Measurements from ENCODE around the gene INVS. TPM values are rescaled to one million over a fixed set of nuclear protein-coding genes. Genes with fewer than 3 reads are reported as not detected.

Gene INVS
- total and polyA plus RNA-seq, 2 experiments from 2014 or later, result 4.1 to 8.7 TPM

DNA sequence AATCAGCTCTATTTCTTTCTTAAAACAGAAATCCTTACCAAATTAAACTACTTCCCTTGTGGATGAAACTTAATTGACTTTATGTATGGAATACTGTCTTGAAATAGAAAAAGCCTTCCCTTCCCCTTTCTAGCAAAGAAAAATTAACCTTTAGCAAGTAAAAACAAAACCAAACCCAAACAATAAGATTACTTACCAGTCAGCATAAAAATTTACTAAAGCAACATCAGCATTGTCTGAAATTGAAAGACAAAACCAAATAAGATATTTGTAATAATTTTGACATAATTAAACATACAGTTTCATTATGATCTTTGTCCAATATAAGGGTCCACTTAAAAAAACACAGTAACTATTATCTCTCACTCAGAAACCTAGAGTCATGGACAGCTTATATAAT, 41.4 kb upstream of the INVS start:
- no peak overlapping the region for H3K4me3 Mint-ChIP-seq
- H3F3A ChIP-seq (replicated peaks; ENCODE audit: low read depth), result no peaks in the 10 kb centered on the region
- no peak overlapping the region for H2AFZ ChIP-seq

More for the DNA sequence above, 41.4 kb upstream of the INVS start:
- ATAC-seq, result no peak
- H3K36me3 Mint-ChIP-seq (ENCODE audit: low read depth), result no peaks in the 10 kb centered on the region
- H3K4me1 Mint-ChIP-seq, result no peaks in the 10 kb centered on the region
- Histone ChIP-seq H3K4me3 (no peak overlapping the region), H3K9me2 (ENCODE audit: insufficient read depth) (no peaks in the 10 kb centered on the region), H3K79me2 (replicated peaks; ENCODE audit: insufficient read depth) (peaks cover 9% of the 10 kb centered on the region), H3K4me2 (no peak overlapping the region), H3K36me3 (ENCODE audit: insufficient read depth) (no peaks in the 10 kb centered on the region), H3K27ac (ENCODE audit: low read depth) (no peak overlapping the region), H3K4me1 (ENCODE audit: insufficient read depth) (no peaks in the 10 kb centered on the region; the same call in 1 of the 2 replicates), H3K27me3 (ENCODE audit: insufficient read depth) (no peaks in the 10 kb centered on the region), H4K20me1 (replicated peaks; ENCODE audit: insufficient read depth) (no peaks in the 10 kb centered on the region; the same call in 1 of the 2 replicates)
- no peaks in the 10 kb centered on the region for H3K27me3 Mint-ChIP-seq (ENCODE audit: insufficient read depth, low read depth, poor library complexity)
- H3K27ac Mint-ChIP-seq, result no peak overlapping the region
- no peak for DNase-seq (ENCODE audit: low spot score)
- TF ChIP-seq EZH2 (IDR thresholded peaks at IDR 0.05; ENCODE audit: low read depth, unreplicated experiment), result no peak
- TF ChIP-seq, protein P1, sequence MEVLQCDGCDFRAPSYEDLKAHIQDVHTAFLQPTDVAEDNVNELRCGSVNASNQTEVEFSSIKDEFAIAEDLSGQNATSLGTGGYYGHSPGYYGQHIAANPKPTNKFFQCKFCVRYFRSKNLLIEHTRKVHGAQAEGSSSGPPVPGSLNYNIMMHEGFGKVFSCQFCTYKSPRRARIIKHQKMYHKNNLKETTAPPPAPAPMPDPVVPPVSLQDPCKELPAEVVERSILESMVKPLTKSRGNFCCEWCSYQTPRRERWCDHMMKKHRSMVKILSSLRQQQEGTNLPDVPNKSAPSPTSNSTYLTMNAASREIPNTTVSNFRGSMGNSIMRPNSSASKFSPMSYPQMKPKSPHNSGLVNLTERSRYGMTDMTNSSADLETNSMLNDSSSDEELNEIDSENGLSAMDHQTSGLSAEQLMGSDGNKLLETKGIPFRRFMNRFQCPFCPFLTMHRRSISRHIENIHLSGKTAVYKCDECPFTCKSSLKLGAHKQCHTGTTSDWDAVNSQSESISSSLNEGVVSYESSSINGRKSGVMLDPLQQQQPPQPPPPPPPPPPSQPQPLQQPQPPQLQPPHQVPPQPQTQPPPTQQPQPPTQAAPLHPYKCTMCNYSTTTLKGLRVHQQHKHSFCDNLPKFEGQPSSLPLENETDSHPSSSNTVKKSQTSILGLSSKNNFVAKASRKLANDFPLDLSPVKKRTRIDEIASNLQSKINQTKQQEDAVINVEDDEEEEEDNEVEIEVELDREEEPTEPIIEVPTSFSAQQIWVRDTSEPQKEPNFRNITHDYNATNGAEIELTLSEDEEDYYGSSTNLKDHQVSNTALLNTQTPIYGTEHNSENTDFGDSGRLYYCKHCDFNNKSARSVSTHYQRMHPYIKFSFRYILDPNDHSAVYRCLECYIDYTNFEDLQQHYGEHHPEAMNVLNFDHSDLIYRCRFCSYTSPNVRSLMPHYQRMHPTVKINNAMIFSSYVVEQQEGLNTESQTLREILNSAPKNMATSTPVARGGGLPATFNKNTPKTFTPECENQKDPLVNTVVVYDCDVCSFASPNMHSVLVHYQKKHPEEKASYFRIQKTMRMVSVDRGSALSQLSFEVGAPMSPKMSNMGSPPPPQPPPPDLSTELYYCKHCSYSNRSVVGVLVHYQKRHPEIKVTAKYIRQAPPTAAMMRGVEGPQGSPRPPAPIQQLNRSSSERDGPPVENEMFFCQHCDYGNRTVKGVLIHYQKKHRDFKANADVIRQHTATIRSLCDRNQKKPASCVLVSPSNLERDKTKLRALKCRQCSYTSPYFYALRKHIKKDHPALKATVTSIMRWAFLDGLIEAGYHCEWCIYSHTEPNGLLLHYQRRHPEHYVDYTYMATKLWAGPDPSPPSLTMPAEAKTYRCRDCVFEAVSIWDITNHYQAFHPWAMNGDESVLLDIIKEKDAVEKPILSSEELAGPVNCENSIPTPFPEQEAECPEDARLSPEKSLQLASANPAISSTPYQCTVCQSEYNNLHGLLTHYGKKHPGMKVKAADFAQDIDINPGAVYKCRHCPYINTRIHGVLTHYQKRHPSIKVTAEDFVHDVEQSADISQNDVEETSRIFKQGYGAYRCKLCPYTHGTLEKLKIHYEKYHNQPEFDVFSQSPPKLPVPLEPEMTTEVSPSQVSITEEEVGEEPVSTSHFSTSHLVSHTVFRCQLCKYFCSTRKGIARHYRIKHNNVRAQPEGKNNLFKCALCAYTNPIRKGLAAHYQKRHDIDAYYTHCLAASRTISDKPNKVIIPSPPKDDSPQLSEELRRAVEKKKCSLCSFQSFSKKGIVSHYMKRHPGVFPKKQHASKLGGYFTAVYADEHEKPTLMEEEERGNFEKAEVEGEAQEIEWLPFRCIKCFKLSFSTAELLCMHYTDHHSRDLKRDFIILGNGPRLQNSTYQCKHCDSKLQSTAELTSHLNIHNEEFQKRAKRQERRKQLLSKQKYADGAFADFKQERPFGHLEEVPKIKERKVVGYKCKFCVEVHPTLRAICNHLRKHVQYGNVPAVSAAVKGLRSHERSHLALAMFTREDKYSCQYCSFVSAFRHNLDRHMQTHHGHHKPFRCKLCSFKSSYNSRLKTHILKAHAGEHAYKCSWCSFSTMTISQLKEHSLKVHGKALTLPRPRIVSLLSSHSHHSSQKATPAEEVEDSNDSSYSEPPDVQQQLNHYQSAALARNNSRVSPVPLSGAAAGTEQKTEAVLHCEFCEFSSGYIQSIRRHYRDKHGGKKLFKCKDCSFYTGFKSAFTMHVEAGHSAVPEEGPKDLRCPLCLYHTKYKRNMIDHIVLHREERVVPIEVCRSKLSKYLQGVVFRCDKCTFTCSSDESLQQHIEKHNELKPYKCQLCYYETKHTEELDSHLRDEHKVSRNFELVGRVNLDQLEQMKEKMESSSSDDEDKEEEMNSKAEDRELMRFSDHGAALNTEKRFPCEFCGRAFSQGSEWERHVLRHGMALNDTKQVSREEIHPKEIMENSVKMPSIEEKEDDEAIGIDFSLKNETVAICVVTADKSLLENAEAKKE (CRISPR knock-in tag; IDR thresholded peaks at IDR 0.05), result no peak
- no peak for TF ChIP-seq REST (IDR thresholded peaks at IDR 0.05; ENCODE audit: unreplicated experiment)
- TF ChIP-seq ZNF331 (CRISPR knock-in tag; IDR thresholded peaks at IDR 0.05; ENCODE audit: low read depth), result no peak
- no peak for TF ChIP-seq EZH2phosphoT487 (IDR thresholded peaks at IDR 0.05; ENCODE audit: unreplicated experiment)
- TF ChIP-seq NANOG (IDR thresholded peaks at IDR 0.05; ENCODE audit: borderline replicate concordance), result no peak
- no peak for TF ChIP-seq POLR2AphosphoS5 (IDR thresholded peaks at IDR 0.05; ENCODE audit: low read depth)
- no peak for TF ChIP-seq ZNF114 (CRISPR knock-in tag; IDR thresholded peaks at IDR 0.05)
- TF ChIP-seq JUNB (IDR thresholded peaks at IDR 0.05; ENCODE audit: unreplicated experiment), result no peak
- no peak for TF ChIP-seq CREB1 (CRISPR knock-in tag; IDR thresholded peaks at IDR 0.05; ENCODE audit: low read depth)
- no peak for TF ChIP-seq STAT1 (IDR thresholded peaks at IDR 0.05; ENCODE audit: unreplicated experiment)
- TF ChIP-seq, protein P2, sequence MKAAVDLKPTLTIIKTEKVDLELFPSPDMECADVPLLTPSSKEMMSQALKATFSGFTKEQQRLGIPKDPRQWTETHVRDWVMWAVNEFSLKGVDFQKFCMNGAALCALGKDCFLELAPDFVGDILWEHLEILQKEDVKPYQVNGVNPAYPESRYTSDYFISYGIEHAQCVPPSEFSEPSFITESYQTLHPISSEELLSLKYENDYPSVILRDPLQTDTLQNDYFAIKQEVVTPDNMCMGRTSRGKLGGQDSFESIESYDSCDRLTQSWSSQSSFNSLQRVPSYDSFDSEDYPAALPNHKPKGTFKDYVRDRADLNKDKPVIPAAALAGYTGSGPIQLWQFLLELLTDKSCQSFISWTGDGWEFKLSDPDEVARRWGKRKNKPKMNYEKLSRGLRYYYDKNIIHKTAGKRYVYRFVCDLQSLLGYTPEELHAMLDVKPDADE (IDR thresholded peaks at IDR 0.05), result no peak
- TF ChIP-seq CTCF (conservative IDR thresholded peaks at IDR 0.05; ENCODE audit: low read depth in 2 of 2), result no peak
- H3K9me3 Mint-ChIP-seq, result no peaks in the 10 kb centered on the region

Data from GM23338 (cell line).